Measurements from ENCODE around the gene CERS6. TPM values are rescaled to one million over a fixed set of nuclear protein-coding genes. Genes with fewer than 3 reads are reported as not detected.

Gene CERS6
- total RNA-seq, 1 experiment from 2014 or later: 30.3 TPM

- in situ Hi-C loops (cut with HindIII; ENCODE audit: low pct_unique_long_range_greater_than_20kb, low sequenced_read_pairs): no loop called here
- Histone ChIP-seq H3K9me3 (ENCODE audit: control insufficient read depth, insufficient read depth, low read depth, low read length) (no peaks in the 10 kb centered on the region), H3K4me1 (ENCODE audit: control insufficient read depth, insufficient read depth, low read length) (no peaks in the 10 kb centered on the region), H3K4me3 (ENCODE audit: low read depth in 2 of 2, low read length in 2 of 2) (no peak overlapping the region), H3K27ac (ENCODE audit: low read length) (no peak overlapping the region), H3K36me3 (ENCODE audit: control insufficient read depth, insufficient read depth, low read length) (no peaks in the 10 kb centered on the region), H3K27me3 (ENCODE audit: control insufficient read depth, insufficient read depth, low read length) (no peaks in the 10 kb centered on the region)
- ATAC-seq (no peak), DNase-seq (ENCODE audit: low read depth, low spot score) (no peak)
- CTCF ChIA-PET: no interaction called here
- TF ChIP-seq CTCF (IDR thresholded peaks at IDR 0.05) (no peak), REST (IDR thresholded peaks at IDR 0.05; ENCODE audit: insufficient read depth in 1 of 2, low read depth in 2 of 2, low read length in 1 of 2) (no peak), SIN3A (IDR thresholded peaks at IDR 0.05; ENCODE audit: borderline replicate concordance, insufficient read depth, low read depth, low read length) (no peak), POLR2AphosphoS5 (IDR thresholded peaks at IDR 0.05; ENCODE audit: low read depth, low read length) (no peak), TCF7L2 (IDR thresholded peaks at IDR 0.05; ENCODE audit: low read depth, low read length) (no peak)
- no TSS peak for BruUV-seq (replicated peaks)
- POLR2A ChIA-PET: no interaction called here
- intact Hi-C loops (cut with micrococcal nuclease; ENCODE audit: unreplicated experiment): no loop called here
These were observed 127.1 kb downstream of the CERS6 start for GRCh38 chr2:168583064-168583709.

GRCh38 chr2:168583710-168584521 is 127.8 kb downstream of the CERS6 start:
- no peak for DNase-seq (ENCODE audit: low read depth, low spot score)
- no peak overlapping the region for H3K4me3 ChIP-seq (ENCODE audit: low read depth in 2 of 2, low read length in 2 of 2)

More at GRCh38 chr2:168583710-168584521, 127.8 kb downstream of the CERS6 start:
- CTCF ChIA-PET: no interaction called here
- Histone ChIP-seq H3K27me3 (ENCODE audit: control insufficient read depth, insufficient read depth, low read length) (no peaks in the 10 kb centered on the region), H3K9me3 (ENCODE audit: control insufficient read depth, insufficient read depth, low read depth, low read length) (no peaks in the 10 kb centered on the region), H3K4me1 (ENCODE audit: control insufficient read depth, insufficient read depth, low read length) (no peaks in the 10 kb centered on the region), H3K27ac (ENCODE audit: low read length) (no peak overlapping the region), H3K36me3 (ENCODE audit: control insufficient read depth, insufficient read depth, low read length) (no peaks in the 10 kb centered on the region)
- TF ChIP-seq TCF7L2 (IDR thresholded peaks at IDR 0.05; ENCODE audit: low read depth, low read length): no peak
- no peak for TF ChIP-seq REST (IDR thresholded peaks at IDR 0.05; ENCODE audit: insufficient read depth in 1 of 2, low read depth in 2 of 2, low read length in 1 of 2)
- TF ChIP-seq SIN3A (IDR thresholded peaks at IDR 0.05; ENCODE audit: borderline replicate concordance, insufficient read depth, low read depth, low read length): no peak
- TF ChIP-seq POLR2AphosphoS5 (IDR thresholded peaks at IDR 0.05; ENCODE audit: low read depth, low read length): no peak
- TF ChIP-seq CTCF (IDR thresholded peaks at IDR 0.05): no peak
- ATAC-seq: no peak
- no TSS peak for BruUV-seq (replicated peaks)
- intact Hi-C loops (cut with micrococcal nuclease; ENCODE audit: unreplicated experiment) (no loop called here), in situ Hi-C loops (cut with HindIII; ENCODE audit: low pct_unique_long_range_greater_than_20kb, low sequenced_read_pairs) (no loop called here)
- POLR2A ChIA-PET: no interaction called here
